ENCODE data around the gene ZNF236.
A peak's percentile ranks its signal among the peaks of the same experiment; 100 is the strongest.

The ZNF236 gene

GRCh38 chr18:77005651-77006195, 183.4 kb downstream of the ZNF236 start:
- TF ChIP-seq CTCF (IDR thresholded peaks at IDR 0.05; ENCODE audit: low read length), result no peak
- TF ChIP-seq EZH2 (IDR thresholded peaks at IDR 0.05; ENCODE audit: borderline replicate concordance, low read length), result no peak
- H3K79me2 ChIP-seq (ENCODE audit: insufficient read depth, low read length), result no peaks in the 10 kb centered on the region
- H3K9ac ChIP-seq (ENCODE audit: low read length), result no peak overlapping the region; the same call in 1 of the 2 replicates

GRCh38 chr18:77006305-77007175, 184.2 kb downstream of the ZNF236 start:
- H3K27ac ChIP-seq (ENCODE audit: low read depth, low read length, poor library complexity, severe bottlenecking), result no peak overlapping the region
- TF ChIP-seq EZH2 (IDR thresholded peaks at IDR 0.05; ENCODE audit: borderline replicate concordance, low read length), result no peak
- no peak for TF ChIP-seq CTCF (IDR thresholded peaks at IDR 0.05; ENCODE audit: low read length)
- peaks cover 65% of the 10 kb centered on the region for H3K4me1 ChIP-seq (ENCODE audit: insufficient read depth, low read length, severe bottlenecking)
- H3K9ac ChIP-seq (ENCODE audit: low read length), result no peak overlapping the region
- H3K36me3 ChIP-seq (ENCODE audit: insufficient read depth, low read length), result peaks cover 6% of the 10 kb centered on the region; the same call in 1 of the 2 replicates
- no peaks in the 10 kb centered on the region for H3K9me3 ChIP-seq (ENCODE audit: low read length)
- H3K4me3 ChIP-seq (ENCODE audit: low read depth, low read length, poor library complexity, severe bottlenecking), result no peak overlapping the region
- H3F3A ChIP-seq (ENCODE audit: insufficient read depth, low read length), result no peaks in the 10 kb centered on the region
- no peak overlapping the region for H2AFZ ChIP-seq (ENCODE audit: low read length)
- H3K9me2 ChIP-seq (ENCODE audit: low read depth, low read length), result no peaks in the 10 kb centered on the region
- H3K4me2 ChIP-seq (ENCODE audit: low read length), result no peak overlapping the region
- no peaks in the 10 kb centered on the region for H3K79me2 ChIP-seq (ENCODE audit: insufficient read depth, low read length)
- no peaks in the 10 kb centered on the region for H3K27me3 ChIP-seq (ENCODE audit: insufficient read depth, low read length)
- no peaks in the 10 kb centered on the region for H4K20me1 ChIP-seq (ENCODE audit: insufficient read depth, low read length)

More at GRCh38 chr18:77005651-77006195, 183.4 kb downstream of the ZNF236 start:
- no peak overlapping the region for H2AFZ ChIP-seq (ENCODE audit: low read length)
- no peaks in the 10 kb centered on the region for H3F3A ChIP-seq (ENCODE audit: insufficient read depth, low read length)
- H3K4me3 ChIP-seq (ENCODE audit: low read depth, low read length, poor library complexity, severe bottlenecking), result no peak overlapping the region
- H3K27ac ChIP-seq (ENCODE audit: low read depth, low read length, poor library complexity, severe bottlenecking), result peak overlapping the region; percentile 81
- no peaks in the 10 kb centered on the region for H3K27me3 ChIP-seq (ENCODE audit: insufficient read depth, low read length)
- no peaks in the 10 kb centered on the region; the same call in 1 of the 2 replicates for H3K36me3 ChIP-seq (ENCODE audit: insufficient read depth, low read length)
- H3K4me2 ChIP-seq (ENCODE audit: low read length), result peak overlapping the region; percentile 55; the same call in 1 of the 2 replicates
- no peaks in the 10 kb centered on the region for H3K9me3 ChIP-seq (ENCODE audit: low read length)
- no peaks in the 10 kb centered on the region for H4K20me1 ChIP-seq (ENCODE audit: insufficient read depth, low read length)
- H3K4me1 ChIP-seq (ENCODE audit: insufficient read depth, low read length, severe bottlenecking), result peaks cover 72% of the 10 kb centered on the region
- H3K9me2 ChIP-seq (ENCODE audit: low read depth, low read length), result no peaks in the 10 kb centered on the region

GRCh38 chr18:77007251-77007650, 184.9 kb downstream of the ZNF236 start:
- H3K4me2 ChIP-seq (ENCODE audit: low read length), result no peak overlapping the region
- TF ChIP-seq CTCF (IDR thresholded peaks at IDR 0.05; ENCODE audit: low read length), result no peak
- TF ChIP-seq EZH2 (IDR thresholded peaks at IDR 0.05; ENCODE audit: borderline replicate concordance, low read length), result no peak
- H3K27ac ChIP-seq (ENCODE audit: low read depth, low read length, poor library complexity, severe bottlenecking), result no peak overlapping the region
- no peak overlapping the region for H3K4me3 ChIP-seq (ENCODE audit: low read depth, low read length, poor library complexity, severe bottlenecking)
- no peak overlapping the region; the same call in 1 of the 2 replicates for H3K9ac ChIP-seq (ENCODE audit: low read length)
- peaks cover 59% of the 10 kb centered on the region for H3K4me1 ChIP-seq (ENCODE audit: insufficient read depth, low read length, severe bottlenecking)
- no peaks in the 10 kb centered on the region for H3F3A ChIP-seq (ENCODE audit: insufficient read depth, low read length)
- peaks cover 13% of the 10 kb centered on the region; the same call in 1 of the 2 replicates for H3K36me3 ChIP-seq (ENCODE audit: insufficient read depth, low read length)
- H3K27me3 ChIP-seq (ENCODE audit: insufficient read depth, low read length), result no peaks in the 10 kb centered on the region
- no peak overlapping the region for H2AFZ ChIP-seq (ENCODE audit: low read length)
- H4K20me1 ChIP-seq (ENCODE audit: insufficient read depth, low read length), result no peaks in the 10 kb centered on the region
- no peaks in the 10 kb centered on the region for H3K9me2 ChIP-seq (ENCODE audit: low read depth, low read length)
- no peaks in the 10 kb centered on the region for H3K79me2 ChIP-seq (ENCODE audit: insufficient read depth, low read length)
- H3K9me3 ChIP-seq (ENCODE audit: low read length), result no peaks in the 10 kb centered on the region
